ENCODE results near the gene ARHGAP26. TPM values are rescaled to one million over a fixed set of nuclear protein-coding genes. Genes with fewer than 3 reads are reported as not detected.

The ARHGAP26 gene
- total and polyA plus RNA-seq, 2 of the 4 experiments (the other 2 are of a cell fraction): 0.54 to 0.56 TPM

DNA sequence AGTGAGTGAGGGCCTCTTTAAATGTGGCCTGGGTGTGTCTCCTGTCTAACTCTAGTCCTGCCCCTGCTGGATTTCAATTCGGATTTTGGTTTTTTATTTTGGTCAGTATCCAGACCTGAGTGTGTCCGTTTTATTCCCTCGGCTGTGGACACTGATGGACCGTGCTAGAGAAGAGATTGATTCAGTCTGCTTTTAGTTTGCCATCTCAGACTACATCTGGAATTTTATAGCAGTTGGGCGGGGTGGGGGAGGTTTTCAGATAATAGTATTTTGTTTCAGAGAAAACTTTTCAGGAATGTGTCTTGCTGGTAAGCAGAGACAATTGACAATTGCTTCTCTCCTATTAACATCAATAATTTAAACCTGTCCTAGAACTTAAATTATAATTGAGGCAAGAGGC is 308.1 kb downstream of the ARHGAP26 start:
- no peak overlapping the region for H2AK5ac ChIP-seq (ENCODE audit: low read depth, low read length)
- DNase-seq (no peak), ATAC-seq (ENCODE audit: low read depth) (no peak)
- in situ Hi-C loops (cut with MboI; ENCODE audit: low sequenced_read_pairs): no loop called here
- H3K27me3 ChIP-seq (ENCODE audit: control insufficient read depth, insufficient read depth, low read length): no peaks in the 10 kb centered on the region
- POLR2A ChIA-PET (ENCODE audit: unreplicated experiment): no interaction called here
- BruUV-seq (replicated peaks): no TSS peak
- peaks cover 6% of the 10 kb centered on the region for H3K4me1 ChIP-seq (ENCODE audit: control insufficient read depth, insufficient read depth, low read length)
- no peak overlapping the region for H3K56ac ChIP-seq (ENCODE audit: extremely low read depth, insufficient read depth, low read length)
- H2BK120ac ChIP-seq (ENCODE audit: low read depth, low read length): no peak overlapping the region
- H3K4me2 ChIP-seq (ENCODE audit: low read depth, low read length): no peak overlapping the region
- H4K20me1 ChIP-seq (ENCODE audit: insufficient read depth, low read length): no peaks in the 10 kb centered on the region
- no peak overlapping the region for H2BK5ac ChIP-seq (ENCODE audit: low read depth, low read length, poor library complexity, severe bottlenecking)
- no peak overlapping the region for H4K5ac ChIP-seq (ENCODE audit: low read depth, low read length)
- no CpG with 5 or more reads among the region's 5 CpGs for WGBS, 2 experiments (ENCODE audit: extremely low coverage in 2 of 2, insufficient read length in 1 of 2)
- H3K4me3 ChIP-seq (ENCODE audit: insufficient read depth, low read depth, low read length): no peak overlapping the region
- H3K4ac ChIP-seq (ENCODE audit: low read depth, low read length): no peak overlapping the region
- H3K79me1 ChIP-seq (ENCODE audit: low read depth in 1 of 2, low read length in 2 of 2): no peaks in the 10 kb centered on the region
- H3K27ac ChIP-seq (ENCODE audit: insufficient read depth, low read length): no peak overlapping the region
- no peaks in the 10 kb centered on the region for H3K36me3 ChIP-seq (ENCODE audit: control insufficient read depth, insufficient read depth, low read length)
- no peak overlapping the region for H4K91ac ChIP-seq (ENCODE audit: insufficient read depth, low read depth, low read length)
- H2AFZ ChIP-seq (replicated peaks; ENCODE audit: low read length, poor library complexity): no peak overlapping the region
- no peak overlapping the region for H3K23ac ChIP-seq (ENCODE audit: low read depth, low read length)
- intact Hi-C loops (cut with micrococcal nuclease): no loop called here
- H3K9me1 ChIP-seq (ENCODE audit: insufficient read depth, low read length): 0 out of 2 replicates have a peak, but pooled peaks cover 3% of the 10 kb centered on the region
- TF ChIP-seq BHLHE40 (IDR thresholded peaks at IDR 0.05; ENCODE audit: low read depth, low read length) (no peak), POLR2A (IDR thresholded peaks at IDR 0.05; ENCODE audit: low read depth, low read length) (no peak)
- TF ChIP-seq, protein P1, sequence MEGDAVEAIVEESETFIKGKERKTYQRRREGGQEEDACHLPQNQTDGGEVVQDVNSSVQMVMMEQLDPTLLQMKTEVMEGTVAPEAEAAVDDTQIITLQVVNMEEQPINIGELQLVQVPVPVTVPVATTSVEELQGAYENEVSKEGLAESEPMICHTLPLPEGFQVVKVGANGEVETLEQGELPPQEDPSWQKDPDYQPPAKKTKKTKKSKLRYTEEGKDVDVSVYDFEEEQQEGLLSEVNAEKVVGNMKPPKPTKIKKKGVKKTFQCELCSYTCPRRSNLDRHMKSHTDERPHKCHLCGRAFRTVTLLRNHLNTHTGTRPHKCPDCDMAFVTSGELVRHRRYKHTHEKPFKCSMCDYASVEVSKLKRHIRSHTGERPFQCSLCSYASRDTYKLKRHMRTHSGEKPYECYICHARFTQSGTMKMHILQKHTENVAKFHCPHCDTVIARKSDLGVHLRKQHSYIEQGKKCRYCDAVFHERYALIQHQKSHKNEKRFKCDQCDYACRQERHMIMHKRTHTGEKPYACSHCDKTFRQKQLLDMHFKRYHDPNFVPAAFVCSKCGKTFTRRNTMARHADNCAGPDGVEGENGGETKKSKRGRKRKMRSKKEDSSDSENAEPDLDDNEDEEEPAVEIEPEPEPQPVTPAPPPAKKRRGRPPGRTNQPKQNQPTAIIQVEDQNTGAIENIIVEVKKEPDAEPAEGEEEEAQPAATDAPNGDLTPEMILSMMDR (conservative IDR thresholded peaks at IDR 0.05; ENCODE audit: low read depth, low read length): no peak
- TF ChIP-seq, protein P2, sequence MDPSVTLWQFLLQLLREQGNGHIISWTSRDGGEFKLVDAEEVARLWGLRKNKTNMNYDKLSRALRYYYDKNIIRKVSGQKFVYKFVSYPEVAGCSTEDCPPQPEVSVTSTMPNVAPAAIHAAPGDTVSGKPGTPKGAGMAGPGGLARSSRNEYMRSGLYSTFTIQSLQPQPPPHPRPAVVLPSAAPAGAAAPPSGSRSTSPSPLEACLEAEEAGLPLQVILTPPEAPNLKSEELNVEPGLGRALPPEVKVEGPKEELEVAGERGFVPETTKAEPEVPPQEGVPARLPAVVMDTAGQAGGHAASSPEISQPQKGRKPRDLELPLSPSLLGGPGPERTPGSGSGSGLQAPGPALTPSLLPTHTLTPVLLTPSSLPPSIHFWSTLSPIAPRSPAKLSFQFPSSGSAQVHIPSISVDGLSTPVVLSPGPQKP (IDR thresholded peaks at IDR 0.05; ENCODE audit: borderline replicate concordance, low read depth, low read length): no peak
- H2BK15ac ChIP-seq (ENCODE audit: low read depth, low read length): no peak overlapping the region
- H4K8ac ChIP-seq (ENCODE audit: low read depth in 2 of 2, low read length in 2 of 2): no peak overlapping the region
- no peak overlapping the region for H3K18ac ChIP-seq (ENCODE audit: low read depth, low read length)
- no peak overlapping the region for H3K9ac ChIP-seq (ENCODE audit: low read depth, low read length)
- CTCF ChIA-PET: no interaction called here
- H2BK20ac ChIP-seq (ENCODE audit: low read depth, low read length): no peak overlapping the region
- dilution Hi-C loops (cut with HindIII; ENCODE audit: low sequenced_read_pairs, unreplicated experiment): no loop called here
- no peak overlapping the region for H3K14ac ChIP-seq (replicated peaks; ENCODE audit: low read depth, low read length)
- H3K9me3 ChIP-seq (ENCODE audit: control insufficient read depth, insufficient read depth, low read length): no peaks in the 10 kb centered on the region
- H2AK9ac ChIP-seq (replicated peaks; ENCODE audit: low read depth, low read length, poor library complexity): no peak overlapping the region
